NCI-H345 (cell line): ENCODE results near the gene PHF1.
"Not testable (repeated sequence)": the region's sequence is repeated elsewhere in the genome, so short reads cannot be mapped to it uniquely, and the experiment has no call there.

Source experiments
- DNase-seq: peaks from one replicate; lab custom pipeline; 2025; lab: John Stamatoyannopoulos, UW

Gene PHF1

DNA sequence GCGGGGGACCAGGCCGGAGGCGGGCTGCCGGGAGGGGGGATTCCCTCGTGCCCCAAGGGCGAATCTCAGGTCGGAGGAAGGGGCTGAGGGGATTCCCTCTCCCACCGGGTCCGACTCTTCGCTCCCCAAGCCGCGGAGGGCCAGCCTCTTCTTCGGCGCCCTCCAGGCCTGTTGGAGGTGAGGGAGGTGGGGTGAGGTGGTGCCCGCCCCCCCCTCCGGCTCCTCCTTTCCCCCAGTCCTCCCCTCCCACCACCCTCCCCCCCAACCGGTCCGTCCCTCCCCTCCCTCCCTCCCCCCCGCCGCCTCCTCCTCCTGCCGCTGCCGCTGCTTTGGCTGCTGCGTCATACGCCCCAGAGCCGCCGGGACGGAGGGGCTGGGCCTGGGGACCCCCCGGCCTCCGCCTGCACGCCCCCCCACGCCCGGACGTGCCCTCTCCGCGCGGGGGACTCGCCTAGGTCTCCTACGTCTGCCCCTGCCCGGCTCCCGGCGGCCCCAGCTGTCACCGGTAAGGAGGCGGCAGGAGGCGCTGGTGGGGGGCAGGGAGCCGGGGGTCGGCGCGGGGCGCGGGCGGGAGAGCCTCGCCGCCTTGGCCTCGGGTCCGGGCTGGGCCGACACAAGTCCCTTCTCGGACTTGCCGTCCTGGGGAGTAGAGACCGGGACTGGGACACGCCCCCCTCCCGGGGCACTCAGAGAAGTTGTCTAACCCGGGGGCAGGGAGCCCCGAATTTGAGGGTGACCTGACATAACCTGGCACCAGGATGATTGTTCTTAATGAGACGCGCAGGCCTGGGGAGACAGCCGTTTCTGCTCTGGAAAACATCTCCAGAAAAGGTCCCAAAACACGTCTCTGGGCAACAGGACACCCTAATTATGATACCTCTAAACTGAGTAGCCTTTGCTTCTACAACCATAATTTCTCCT lies at the start of gene PHF1:
TSS of gene PHF1 (plus strand) at position 304 of the 921 bp plus-strand sequence. CDS start 1,250 bp downstream, outside the sequence.
- DNase-seq = no peak

DNA sequence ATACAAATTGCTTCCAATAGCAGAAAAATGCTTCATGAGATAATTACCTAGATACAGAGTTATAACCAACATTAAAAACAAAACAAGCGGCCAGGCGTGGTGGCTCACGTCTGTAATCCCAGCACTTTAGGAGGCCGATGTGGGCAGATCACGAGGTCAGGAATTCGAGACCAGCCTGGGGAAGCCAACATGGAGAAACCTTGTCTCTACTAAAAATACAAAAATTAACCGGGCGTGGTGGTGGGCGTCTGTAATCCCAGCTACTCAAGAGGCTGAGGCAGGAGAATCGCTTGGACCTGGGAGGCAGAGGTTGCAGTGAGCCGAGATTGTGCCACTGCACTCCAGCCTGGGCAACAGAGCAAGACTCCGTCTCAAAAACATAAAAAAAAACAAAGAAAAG lies 47.3 kb upstream of the PHF1 start:
- not testable (repeated sequence) for DNase-seq

DNA sequence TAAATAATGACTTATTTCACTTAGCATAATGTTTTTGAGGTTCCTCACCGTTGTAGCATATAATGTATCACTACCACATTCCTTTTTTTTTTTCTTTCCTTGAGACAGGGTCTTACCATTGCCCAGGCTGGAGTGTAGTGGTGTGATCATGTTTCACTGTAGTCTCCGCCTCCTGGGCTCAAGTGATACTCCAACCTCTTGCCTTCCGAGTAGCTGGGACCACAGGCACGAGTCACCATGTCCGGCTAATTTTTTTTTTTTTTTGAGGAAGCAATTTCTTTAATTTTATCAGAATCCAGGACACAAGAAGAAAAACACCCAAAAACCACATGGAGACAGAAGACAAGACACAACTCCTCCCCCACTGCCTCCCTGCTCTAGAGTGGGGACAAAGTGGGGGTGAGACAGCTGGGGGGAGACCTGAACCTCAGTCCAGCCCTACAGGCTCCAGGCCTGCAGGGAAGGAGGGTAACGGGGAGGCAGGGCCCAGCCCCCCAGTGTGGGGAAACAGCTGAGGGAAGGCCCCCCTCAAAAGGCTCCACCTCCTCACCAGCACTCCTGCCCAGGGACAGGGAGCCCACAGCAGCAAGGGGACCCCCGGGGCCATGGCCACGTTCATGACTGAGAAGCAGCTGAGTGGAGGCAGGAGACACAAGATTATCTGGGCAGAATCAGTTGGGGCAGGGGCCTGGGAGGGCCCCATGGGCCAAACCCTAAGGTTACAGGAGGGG lies 46.2 kb upstream of the PHF1 start:
- DNase-seq = peak; percentile 14

DNA sequence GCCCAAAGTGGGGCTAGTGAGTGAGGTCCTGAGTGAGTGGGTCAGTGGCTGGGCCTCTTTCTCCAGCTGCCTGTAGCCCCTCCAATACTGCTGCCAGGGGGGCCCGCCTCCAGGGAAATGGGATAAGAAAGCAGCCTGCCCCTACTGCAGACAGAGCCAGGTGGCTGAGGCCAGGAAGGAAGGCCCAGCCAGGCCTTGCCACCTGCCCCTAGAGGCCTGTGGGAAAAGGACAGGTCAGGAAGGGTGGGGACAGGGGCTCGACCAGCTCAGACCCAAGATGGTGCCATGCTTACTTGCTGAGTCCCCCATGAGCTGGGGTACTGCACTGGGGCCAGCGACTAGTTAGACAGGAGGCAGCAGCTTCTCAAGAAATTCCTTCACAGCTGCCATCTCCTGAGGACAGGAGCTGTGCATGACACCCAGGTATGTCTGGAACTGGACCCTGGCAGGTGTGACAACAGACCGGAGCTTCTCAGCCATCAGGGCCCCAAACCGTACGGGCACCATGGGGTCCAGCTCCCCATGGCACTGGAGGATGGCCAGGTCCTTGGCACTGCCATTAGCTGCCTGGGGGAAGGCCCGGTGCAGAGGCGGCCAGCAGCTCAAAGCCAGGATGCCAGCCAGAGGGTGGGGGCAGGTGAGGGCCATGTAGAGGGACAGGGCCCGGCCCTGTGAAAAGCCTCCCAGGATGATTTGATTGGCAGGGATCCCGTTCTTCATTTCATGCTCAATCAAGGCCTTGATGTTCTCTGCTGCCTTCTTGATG lies 45.4 kb upstream of the PHF1 start:
- DNase-seq = not testable (repeated sequence)

DNA sequence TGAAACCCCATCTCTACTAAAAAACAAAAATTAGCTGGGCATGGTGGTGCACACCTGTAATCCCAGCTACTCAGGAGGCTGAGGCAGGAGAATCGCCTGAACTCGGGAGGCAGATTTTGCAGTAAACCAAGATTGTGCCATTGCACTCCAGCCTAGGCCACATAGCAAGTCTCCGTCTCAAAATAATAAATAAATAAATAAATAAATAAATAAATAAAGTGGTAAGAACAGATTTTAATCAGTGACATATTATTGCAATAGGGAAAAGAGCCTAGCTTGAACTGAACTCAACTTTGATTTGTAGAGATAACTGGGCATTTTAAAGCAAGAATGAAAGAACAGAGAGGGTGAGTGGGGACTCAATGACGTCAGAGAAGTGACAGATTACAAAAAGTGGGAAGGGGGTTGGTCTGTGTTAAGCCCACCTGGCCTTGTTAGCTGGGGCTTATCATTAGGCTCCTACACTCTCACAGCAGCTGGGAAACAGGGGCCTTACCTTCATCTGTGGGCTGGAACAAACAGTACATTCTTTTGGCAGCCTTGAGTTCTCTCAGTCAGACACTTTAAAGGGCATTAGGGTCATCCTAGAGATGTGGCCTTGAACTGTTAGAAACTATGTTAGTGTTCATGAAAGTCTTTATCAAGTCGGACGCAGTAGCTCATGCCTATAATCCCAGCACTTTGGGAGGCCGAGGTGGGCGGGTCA lies 43.7 kb upstream of the PHF1 start:
- DNase-seq = no peak

DNA sequence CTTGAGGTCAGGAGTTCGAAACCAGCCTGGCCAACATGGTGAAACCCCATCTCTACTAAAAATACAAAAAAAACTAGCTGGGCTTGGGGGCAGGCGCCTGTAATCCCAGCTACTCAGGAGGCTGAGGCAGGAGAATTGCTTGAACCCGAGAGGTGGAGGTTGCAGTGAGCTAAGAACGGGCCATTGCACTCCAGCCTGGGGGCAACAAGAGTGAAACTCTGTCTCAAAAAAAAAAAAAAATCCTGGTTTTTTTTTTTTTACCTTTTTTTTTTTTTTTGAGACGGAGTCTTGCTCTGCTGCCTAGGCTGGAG lies 43.1 kb upstream of the PHF1 start:
- DNase-seq = not testable (repeated sequence)

DNA sequence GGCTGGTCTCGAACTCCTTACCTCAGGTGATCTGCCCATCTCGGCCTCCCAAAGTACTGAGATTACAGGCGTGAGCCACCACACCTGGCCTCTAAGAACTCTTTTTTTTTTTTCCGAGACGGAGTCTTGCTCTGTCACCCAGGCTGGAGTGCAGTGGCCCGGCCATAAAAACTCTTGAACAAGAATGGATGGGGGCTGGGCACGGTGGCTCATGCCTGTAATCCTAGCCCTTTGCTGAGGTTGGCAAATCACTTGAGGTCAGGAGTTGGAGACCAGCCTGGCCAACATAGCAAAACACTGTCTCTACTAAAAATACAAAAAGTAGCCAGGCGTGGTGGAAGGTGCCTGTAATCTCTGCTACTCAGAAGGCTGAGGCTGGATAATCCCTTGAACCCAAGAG lies 38.9 kb upstream of the PHF1 start:
- DNase-seq = not testable (repeated sequence)

DNA sequence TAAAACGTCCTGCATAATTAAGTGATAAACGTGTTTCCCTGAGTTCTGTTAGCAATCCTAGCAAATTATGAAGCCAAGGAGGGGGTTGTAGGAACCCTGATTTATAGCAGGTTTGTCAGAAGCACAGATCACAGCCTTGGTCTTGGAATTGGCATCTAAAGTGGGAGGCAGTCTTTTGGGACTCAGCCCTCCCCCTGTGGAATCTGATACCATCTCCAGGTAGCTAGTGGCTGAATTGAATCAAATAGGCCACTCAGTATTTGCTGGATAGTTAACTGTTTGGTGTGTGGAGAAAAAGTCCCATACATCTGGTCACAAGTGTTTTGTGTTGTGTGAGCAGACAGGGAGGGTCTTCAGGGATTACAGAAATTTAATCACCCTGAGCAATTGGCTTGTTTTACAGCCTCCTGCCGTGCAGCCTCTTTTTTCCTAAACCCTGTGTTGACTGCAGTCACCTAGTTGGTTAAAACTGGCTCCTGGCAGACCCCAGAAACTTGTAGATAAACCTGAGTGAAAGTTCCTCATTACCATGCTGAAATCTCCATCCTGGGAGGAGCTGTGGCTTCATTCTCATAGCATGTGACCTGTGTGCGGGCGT lies 38.2 kb upstream of the PHF1 start:
- no peak for DNase-seq

DNA sequence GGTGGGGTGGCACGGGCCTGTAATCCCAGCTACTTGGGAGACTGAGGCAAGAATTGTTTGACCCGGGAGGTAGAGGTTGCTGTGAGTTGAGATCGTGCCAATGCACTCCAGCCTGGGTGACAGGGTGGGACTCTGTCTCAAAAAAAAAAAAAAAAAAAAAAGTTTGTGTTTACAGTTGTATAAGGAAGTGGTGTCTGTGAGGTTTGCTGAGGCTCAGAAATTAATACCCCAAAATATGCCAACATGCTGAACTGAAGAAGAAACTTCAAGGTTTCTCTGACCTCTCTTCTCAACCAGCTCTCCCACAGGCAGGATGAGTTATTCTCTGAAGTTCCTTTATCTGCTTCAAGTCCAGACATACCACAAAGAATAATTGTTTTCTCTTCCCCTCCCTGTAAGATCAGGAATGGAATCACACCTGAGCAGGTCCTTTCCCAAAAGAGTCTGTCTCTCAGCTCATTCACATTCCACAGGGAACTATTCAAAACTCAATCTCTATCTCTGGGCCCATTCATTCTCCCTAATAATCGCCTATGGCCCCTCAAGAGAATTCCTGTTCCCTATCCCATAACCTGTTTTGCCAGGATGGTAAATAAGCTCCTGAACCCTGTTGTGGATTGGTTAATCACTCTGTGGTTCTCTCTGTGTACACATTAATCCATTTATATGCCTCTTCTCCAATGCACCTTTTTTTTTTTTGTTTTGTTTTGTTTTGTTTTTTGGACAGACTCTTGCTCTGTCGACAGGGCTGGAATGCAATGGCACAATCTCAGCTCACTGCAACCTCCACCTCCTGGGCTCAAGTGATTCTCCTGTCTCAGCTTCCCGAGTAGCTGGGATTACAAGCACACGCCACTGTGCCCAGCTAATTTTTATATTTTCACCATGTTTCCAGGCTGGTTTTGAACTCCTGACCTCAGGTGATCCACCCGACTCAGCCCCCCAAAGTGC lies 36.6 kb upstream of the PHF1 start:
- DNase-seq = no peak

DNA sequence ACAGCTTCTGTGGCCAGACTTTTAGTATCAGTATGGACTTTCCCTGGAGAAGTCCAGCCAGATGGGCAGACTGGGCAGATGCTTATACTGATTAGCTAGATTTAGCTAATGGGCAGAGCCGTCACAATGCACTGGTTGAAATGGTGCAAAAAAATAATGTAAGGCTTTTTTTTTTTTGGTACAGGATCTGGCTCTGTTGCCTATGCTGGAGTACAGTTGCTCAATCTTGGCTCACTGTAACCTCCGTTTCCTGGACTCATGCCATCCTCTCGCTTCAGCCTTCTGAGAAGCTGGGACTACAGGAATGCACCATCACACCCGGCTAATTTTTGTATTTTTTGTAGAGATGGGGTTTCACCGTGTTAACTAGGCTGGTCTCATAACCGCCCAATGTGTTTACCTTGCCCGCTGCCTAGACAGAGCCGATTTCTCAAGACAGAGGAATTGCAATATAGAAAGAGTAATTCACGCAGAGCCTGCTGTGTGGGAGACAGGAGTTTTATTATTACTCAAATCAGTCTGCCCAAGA lies 35.6 kb upstream of the PHF1 start:
- DNase-seq = no peak

DNA sequence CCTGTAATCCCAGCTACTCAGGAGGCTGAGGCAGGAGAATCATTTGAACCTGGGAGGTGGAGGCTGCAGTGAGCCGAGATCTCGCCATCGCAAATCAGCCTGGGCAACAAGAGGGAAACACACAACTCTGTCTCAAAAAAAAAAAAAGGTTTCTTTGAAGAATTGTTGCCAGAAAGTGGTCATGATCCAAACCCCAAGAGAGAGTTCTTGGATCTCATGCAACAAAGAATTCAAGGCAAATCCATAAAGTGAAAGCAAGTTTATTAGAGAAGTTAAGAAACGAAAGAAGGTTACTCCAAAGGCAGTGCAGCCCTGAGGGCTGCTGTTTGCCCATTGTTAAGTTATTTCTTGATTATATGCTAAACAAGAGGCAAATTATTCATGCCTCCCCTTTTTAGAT lies 33.6 kb upstream of the PHF1 start:
- no peak for DNase-seq

DNA sequence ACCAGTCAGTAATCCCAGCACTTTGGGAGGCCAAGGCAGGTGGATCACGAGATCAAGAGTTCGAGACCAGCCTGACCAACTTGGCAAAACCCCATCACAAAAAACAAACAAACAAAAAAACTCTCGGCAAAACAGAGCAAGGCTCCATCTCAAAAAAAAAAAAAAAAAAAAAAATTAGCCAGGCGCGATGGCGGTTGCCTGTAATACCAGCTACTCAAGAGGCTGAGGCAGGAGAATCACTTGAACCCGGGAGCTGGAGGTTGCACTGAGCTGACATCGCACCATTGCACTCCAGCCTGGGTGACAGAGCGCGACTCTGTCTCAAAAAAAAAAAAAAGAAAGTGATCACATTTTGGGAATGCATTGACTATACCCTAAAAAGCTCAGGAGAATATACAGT lies 31.6 kb upstream of the PHF1 start:
- DNase-seq = not testable (repeated sequence)

DNA sequence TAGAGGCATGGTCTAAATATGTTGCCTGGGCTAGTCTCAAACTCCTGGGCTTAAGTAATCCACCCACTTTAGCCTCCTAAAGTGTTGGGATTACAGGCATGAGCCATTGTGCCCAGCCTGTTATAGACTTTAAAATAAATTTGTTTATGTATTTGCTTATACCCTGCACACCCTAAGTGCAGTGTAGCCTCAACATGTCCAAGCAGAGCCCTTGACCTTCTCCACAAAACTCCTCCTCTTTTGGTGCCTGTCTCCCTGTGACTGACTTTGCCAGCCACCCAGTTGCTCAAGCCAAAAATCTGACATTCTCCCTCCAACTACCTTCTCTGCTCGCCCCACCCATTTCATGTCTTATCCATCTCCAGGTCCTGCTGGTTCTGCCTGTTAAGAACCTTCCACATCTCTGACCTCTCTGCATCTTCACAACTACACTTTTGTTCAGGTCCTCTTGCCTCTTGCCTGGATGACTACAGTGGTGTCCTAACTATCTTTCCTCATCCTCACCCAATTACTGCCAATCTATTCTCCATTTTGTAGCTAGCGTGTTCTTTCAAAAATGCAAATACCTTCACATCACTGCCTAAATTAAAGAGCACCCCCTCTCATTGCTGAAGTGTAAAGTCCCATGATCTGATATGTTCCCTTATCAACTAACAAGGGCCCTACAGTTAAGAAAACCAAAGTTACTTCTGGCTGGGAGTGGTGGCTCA lies 30.4 kb upstream of the PHF1 start:
- no peak for DNase-seq

DNA sequence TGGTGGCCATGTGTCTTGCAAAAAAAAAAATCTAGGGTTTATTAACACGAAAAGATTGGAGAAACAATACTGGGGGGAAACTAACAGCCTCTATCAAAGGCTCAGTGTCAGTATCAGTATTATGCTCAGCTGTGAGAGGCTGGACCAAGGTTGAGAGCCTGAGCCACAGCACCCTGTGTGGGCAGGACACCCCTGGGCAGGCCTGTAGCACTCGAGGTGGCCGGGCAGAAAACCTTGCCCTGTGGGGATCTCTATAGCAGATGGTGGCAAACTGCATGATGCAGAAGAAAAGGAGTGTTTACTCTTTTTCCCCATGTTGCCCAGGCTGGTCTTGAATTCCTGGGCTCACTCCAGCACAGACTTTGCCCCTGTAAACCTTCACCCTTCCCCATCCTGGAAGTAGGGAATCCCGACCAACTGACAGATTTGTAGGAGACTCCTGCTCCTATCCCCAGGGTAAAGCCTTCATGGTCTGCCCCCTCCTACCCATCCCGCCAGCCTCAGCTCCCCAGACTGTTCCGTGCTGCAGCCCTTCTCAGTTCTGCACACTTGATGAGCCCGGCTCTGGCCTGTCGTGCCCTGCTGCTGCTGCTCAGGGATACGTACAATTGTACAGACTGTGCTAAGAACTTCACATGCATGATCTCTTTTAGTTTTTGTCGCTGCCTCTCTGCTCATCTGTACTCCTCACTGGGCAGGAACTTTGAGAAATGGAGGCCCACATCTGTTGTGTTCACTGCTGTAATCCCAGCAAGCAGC lies 27.2 kb upstream of the PHF1 start:
- DNase-seq = no peak

DNA sequence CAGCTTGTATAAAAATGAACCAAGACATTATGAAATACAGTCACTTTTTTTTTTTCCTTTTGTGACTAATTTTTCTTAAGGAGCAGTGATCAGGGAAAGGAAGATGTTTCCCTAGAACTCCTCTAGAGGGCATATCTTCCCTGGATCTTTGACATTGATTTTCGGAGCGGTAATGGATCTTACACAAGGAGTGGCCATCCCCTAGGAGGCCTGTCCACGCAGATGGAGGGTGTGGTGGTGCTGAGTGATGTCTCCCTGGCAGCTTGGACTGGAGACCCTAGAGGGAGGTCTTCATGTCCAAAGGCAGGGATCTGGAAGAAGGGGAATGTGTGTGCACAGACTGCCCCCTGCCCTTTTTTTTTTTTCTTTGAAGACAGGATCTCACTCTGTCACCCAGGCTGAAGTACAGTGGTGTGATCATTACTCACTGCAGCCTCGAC lies 26.2 kb upstream of the PHF1 start:
- DNase-seq = no peak

DNA sequence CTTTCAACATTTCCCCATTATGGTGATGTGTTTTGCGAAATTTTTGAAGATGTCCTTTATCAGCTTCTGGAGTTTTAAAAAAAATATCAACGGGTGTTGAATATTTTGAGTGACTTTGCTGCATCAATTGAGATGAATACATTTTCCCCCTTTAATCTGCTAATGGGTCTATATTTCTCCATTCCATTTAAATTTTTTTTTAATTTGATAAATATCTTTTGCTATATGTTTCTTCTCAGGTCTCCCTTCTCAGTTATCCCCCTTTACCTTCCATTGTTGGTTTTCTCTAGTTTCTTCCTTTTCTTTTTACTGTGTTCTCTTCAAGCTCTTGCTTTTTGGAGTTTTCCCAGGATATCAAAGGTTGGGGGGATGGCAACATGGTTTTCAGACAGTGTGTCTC lies 20.6 kb upstream of the PHF1 start:
- no peak for DNase-seq

DNA sequence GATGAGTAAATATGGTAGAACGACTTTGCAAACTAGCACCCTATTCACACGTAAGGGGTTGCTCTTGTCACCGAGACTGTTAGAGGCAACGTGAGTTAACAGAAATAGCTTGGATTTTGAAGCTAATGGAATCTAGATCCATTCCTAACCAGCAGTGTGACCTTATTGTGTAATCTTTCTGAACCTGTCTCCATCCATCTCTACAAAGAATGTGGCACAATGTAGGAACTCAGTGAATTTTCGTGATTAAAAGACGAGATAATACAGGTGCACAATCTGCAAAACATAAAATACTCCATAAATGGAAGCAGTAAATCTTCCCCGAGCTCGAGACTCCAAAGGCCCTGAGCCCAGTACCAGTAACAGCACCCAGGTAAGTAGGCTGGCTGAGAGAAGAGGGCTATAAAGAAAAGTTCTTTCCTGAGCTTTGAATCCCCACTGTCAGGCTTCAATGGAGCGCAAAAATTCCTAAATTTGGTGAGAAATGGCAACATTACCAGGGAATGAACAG lies 20.0 kb upstream of the PHF1 start:
- DNase-seq = no peak

DNA sequence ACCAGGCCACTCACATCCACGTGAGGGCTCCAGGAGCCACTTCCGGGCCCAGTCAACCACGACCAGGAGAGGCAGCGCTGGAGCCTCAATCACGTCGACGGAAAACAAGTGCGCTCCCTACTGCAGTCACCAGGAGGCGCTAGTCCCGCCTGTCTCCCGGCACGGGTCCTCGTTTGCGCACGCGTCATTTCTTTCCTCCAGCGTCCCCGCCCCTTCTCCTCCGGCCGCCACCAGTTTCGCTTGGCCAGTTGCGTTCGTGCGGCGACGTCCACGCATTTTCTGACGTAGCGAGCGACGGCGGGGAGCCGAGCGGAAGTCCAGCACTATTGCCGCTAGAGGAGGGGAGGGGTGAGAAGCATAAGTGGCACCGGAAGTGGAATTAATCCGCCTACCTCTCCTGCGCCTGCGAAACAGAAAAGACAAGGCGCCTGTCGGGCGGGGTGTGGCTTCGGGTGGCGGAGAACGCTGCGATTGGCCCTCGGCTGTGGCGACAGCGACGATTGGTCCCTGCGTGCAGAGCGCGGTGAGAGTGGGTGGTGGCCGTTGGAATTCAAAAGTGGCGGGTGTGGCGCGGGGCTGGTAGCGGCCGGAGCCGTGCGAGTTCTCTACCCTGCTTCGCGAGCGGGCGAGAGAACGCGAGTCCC lies 19.4 kb upstream of the PHF1 start, which contains the start of gene KIFC1:
TSS of gene KIFC1 (plus strand) at position 546 of the 644 bp plus-strand sequence. CDS start 163 bp downstream, outside the sequence.
- DNase-seq = peak; percentile 100
